Tibial artery (tissue), 4 donors: ENCODE data around the gene GPRIN1.
A peak's percentile ranks its signal among the peaks of the same experiment; 100 is the strongest.
"Not testable (repeated sequence)": the region's sequence is repeated elsewhere in the genome, so short reads cannot be mapped to it uniquely, and the experiment has no call there.

Experiments
- DNase-seq, 2 donors: peaks; one replicate each; pipeline ENCODE4 v3.0.0-alpha.2; 2019
- H3K27ac ChIP-seq, 2 donors: fragments of 200-600 bp; sonication (generic) in 1 of 2; 1 replicate in 1 of 2; 2 replicates in 1 of 2; pipeline ENCODE4 v1.5.1; 2018 to 2019; ENCODE audit warnings: mild to moderate bottlenecking in 1 of 2
- H3K27me3 ChIP-seq, 2 donors: fragments of 200-600 bp; sonication (generic) in 1 of 2; one replicate each; pipeline versions ENCODE4 v1.5.1 to v1.6.0; 2016 to 2019
- H3K36me3 ChIP-seq, 3 donors: fragments of 200-600 bp; sonication (generic) in 2 of 3; one replicate each; pipeline ENCODE4 v1.5.1; 2016 to 2019; ENCODE audit warnings: mild to moderate bottlenecking in 2 of 3
- H3K4me1 ChIP-seq, 4 donors: fragments of 200-600 bp; sonication (generic) in 2 of 4; 1 replicate in 3 of 4; 2 replicates in 1 of 4; pipeline ENCODE4 v1.5.1; 2016 to 2019
- H3K4me3 ChIP-seq, 2 donors: fragments of 200-600 bp; sonication (generic) in 1 of 2; 1 replicate in 1 of 2; 2 replicates in 1 of 2; pipeline ENCODE4 v1.5.1; 2018 to 2019; ENCODE audit warnings: mild to moderate bottlenecking in 2 of 2
- H3K9me3 ChIP-seq, 3 donors: fragments of 200-600 bp; sonication (generic) in 1 of 3; one replicate each; pipeline ENCODE4 v1.5.1; 2016 to 2019
- CTCF ChIP-seq, 2 experiments: fragments of 200-600 bp in 1 of 2; fragments of 450-650 bp in 1 of 2; IDR thresholded peaks; one replicate each; pipeline ENCODE4 v1.5.1; 2017 to 2019; ENCODE audit warnings: antibody characterized with exemption in 2 of 2, mild to moderate bottlenecking in 1 of 2, moderate library complexity in 1 of 2
- intact Hi-C: fragments of 100-400 bp; cut with DNase I; formaldehyde crosslinking; loops from one replicate; pipeline ENCODE4 v1.15.0; 2023; ENCODE audit warnings: low total_unique reads

Gene GPRIN1

DNA sequence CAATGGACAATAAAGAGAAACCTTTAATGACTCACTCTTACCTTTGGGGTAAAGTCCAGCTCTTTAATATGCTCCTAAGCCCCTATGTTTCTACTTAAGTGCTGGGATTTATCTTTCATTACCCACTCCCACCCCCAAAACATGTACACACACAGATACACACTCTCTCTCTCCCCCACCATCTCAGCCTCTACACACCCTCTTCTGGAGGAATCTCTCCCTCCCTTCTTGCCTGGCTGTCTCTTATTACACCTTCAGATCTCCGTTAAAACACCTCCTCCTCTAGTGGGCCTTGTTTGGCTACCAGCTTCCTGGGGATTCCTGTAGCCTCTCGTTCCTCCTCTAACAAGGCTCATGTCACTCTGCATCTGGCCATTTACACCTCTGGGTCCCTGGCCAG lies 6.9 kb downstream of the GPRIN1 start:
- intact Hi-C loops, result no loop called here
- no peak overlapping the region for H3K27ac ChIP-seq
- H3K36me3 ChIP-seq, result no peaks in the 10 kb centered on the region
- H3K9me3 ChIP-seq, result no peaks in the 10 kb centered on the region
- H3K27me3 ChIP-seq, result peaks cover 0 to 58% of the 10 kb centered on the region in 2 donors
- no peaks in the 10 kb centered on the region for H3K4me1 ChIP-seq
- no peak for TF ChIP-seq CTCF (IDR thresholded peaks at IDR 0.05)
- DNase-seq, result no peak
- no peak overlapping the region for H3K4me3 ChIP-seq

GRCh38 chr5:176601901-176602482 lies 8.0 kb downstream of the GPRIN1 start:
- no peak overlapping the region for H3K4me3 ChIP-seq
- H3K9me3 ChIP-seq, result no peaks in the 10 kb centered on the region
- H3K27ac ChIP-seq, result no peak overlapping the region
- peaks cover 0 to 5% (median 0%) of the 10 kb centered on the region in 4 donors for H3K4me1 ChIP-seq
- no peak for DNase-seq
- no peaks in the 10 kb centered on the region for H3K36me3 ChIP-seq
- intact Hi-C loops, result no loop called here
- TF ChIP-seq CTCF (IDR thresholded peaks at IDR 0.05), result no peak
- H3K27me3 ChIP-seq, result peaks cover 0 to 62% of the 10 kb centered on the region in 2 donors

DNA sequence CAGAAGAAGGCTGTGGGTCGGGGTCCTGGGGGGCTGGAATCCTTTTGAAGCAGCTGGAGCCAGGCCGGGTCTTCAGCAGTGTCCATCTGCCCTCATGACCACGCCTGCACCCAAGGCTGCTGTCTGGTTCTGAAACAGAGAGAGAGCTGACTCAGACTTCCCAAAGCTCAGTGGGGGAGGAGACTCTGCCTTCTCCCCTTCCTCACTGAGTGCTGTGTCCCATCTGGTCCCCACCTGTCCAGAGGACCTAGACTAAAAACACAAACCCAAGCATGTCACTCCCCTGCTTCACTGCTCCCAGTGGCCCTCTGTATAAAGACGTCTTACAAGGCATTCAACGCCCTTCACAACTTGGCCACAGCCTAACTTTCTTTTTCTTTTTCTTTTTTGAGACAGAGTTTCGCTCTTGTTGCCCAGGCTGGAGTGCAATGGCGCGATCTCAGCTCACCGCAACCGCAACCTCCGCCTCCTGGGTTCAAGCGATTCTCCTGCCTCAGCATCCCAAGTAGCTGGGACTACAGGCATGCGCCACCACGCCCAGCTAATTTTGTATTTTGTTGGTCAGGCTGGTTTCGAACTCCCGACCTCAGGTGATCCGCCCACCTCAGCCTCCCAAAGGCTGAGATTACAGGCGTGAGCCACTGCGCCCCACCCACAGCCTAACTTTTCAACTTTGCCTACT lies 10.1 kb downstream of the GPRIN1 start:
- intact Hi-C loops, H3K4me3 ChIP-seq, DNase-seq, H3K36me3 ChIP-seq, H3K9me3 ChIP-seq, H3K27ac ChIP-seq: not testable (repeated sequence)
- Histone ChIP-seq H3K27me3 (peaks cover 0 to 67% of the 10 kb centered on the region in 2 donors), H3K4me1 (peaks cover 0 to 11% (median 3%) of the 10 kb centered on the region in 4 donors)

DNA sequence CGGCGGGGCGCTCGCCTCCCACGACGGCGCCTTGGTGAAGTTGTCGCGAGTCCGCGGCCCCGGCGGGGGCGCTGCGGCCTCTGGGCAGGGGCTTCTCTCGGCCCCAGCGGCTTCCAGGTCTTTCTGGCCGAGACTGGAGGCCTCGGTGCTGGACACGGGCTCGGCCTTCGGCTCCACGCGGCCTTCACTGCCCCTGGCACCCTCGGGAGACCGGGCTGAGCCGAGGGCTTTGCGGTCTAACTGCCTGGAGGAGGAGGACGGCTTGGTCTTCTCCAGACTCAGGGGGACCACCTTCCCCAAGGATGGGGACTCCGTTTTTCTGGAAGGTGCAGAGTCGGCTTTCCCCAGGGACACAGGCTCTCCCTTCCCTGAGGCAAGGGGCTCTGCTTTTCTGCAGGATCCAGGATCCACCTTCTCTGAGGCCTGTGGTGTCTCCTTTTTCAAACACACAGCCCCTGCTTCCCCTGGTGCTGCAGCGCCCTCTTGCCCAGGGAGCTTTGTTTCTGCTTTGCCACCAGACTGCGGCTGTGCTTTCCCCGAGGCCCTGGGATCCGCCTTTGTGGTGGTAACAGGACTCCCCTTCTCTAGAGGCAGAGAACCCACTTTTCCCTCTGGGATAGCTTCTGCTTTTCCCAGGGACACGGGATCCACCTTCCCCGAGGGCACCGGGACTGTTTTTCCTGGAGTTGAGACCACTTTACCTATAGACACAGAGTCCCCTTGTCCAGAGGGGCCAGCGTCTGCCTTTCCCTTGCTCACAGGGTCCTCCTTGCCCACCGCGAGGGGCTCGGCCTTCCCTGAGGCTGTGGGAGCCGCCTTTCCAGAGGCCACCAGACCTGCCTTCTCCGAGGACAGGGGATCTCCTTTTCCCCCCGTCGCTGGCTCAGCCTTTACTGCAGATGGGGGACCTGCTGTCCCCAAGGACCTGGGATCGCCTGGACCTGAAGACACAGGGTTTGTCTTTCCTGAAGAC lies 12.3 kb downstream of the GPRIN1 start:
- peaks cover 0 to 11% (median 3%) of the 10 kb centered on the region in 4 donors for H3K4me1 ChIP-seq
- peak overlapping the region in 1 of 2 donors; percentile 39 for H3K4me3 ChIP-seq
- no peak for TF ChIP-seq CTCF (IDR thresholded peaks at IDR 0.05)
- intact Hi-C loops, result no loop called here
- H3K9me3 ChIP-seq, result no peaks in the 10 kb centered on the region
- H3K36me3 ChIP-seq, result no peaks in the 10 kb centered on the region
- DNase-seq, result no peak
- H3K27ac ChIP-seq, result no peak overlapping the region
- H3K27me3 ChIP-seq, result peaks cover 0 to 75% of the 10 kb centered on the region in 2 donors

DNA sequence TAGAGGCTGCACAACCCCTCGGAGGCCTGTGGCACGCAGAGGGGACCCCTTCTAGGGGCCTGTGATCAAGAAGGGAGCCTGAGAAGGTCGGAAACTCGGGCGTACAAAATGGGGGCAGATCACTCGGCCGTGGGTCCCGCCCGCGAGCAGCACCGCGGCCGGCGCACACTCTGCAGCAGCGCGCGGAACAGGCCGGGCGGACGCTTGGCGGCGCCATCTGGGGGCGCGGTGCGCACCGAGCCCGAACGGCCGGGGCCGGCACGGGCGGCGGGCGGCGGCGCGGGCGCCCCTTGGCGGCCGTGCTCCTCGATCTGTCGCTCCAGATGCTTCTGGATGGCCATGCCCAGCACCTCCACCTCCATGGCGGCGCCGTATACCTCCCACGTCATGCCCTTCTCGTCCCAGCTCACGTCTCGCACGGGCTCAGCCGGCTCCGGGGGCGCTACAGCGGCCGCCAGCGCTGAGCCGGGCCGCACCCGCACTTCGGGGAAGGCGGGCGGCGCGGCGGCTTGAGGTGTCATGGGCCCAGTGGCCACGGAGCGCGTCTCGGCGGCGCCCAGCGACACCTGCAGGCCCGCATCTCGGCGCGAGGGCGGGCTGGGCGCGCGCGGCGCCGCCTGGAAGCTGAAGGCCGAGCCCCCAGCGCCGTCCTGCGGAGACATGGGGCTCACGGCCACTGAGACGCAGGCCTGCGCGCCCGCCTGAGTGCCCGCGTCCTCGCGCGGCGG lies 13.1 kb downstream of the GPRIN1 start:
- Histone ChIP-seq H3K9me3 (no peaks in the 10 kb centered on the region), H3K27ac (no peak overlapping the region), H3K27me3 (peaks cover 0 to 71% of the 10 kb centered on the region in 2 donors), H3K4me1 (peaks cover 0 to 11% (median 3%) of the 10 kb centered on the region in 4 donors), H3K36me3 (no peaks in the 10 kb centered on the region), H3K4me3 (peak overlapping the region in 1 of 2 donors; percentile 39)
- intact Hi-C loops, result no loop called here
- no peak for TF ChIP-seq CTCF (IDR thresholded peaks at IDR 0.05)
- no peak for DNase-seq
